Bronchial epithelial cell (primary cell): ENCODE results near the gene USH2A. TPM values are rescaled to one million over a fixed set of nuclear protein-coding genes. Genes with fewer than 3 reads are reported as not detected.

Experiments used
- DNase-seq: peaks from one replicate; pipeline ENCODE4 v3.0.0-alpha.2; 2010; ENCODE audit warnings: low read depth
- FAIRE-seq: peaks from 2 replicates; lab custom pipeline; 2011; peaks lifted over from hg19 to GRCh38; lab: Jason Lieb, UNC
- H3K27me3 ChIP-seq: 2 replicates; pipeline ENCODE4 v1.5.1; 2011; ENCODE audit warnings: low read length; ENCODE audit not compliant: control insufficient read depth, insufficient read depth
- H3K36me3 ChIP-seq: 2 replicates; pipeline ENCODE4 v1.5.1; 2011; ENCODE audit warnings: low read length; ENCODE audit not compliant: control insufficient read depth, insufficient read depth
- H3K4me3 ChIP-seq: 2 replicates; pipeline ENCODE4 v1.5.1; 2011; ENCODE audit warnings: mild to moderate bottlenecking, low read depth, low read length, control low read depth
- total RNA-seq: library from RNA; depleted of rRNA; stranded (reverse); fragments of >200 nt; gene quantifications from 2 replicates; pipeline ENCODE4 v1.2.1, GENCODE V29; 2014
- TF ChIP-seq, protein P1 (sequence below): IDR thresholded peaks from 2 replicates; pipeline ENCODE4 v1.5.1; 2011; ENCODE audit warnings: mild to moderate bottlenecking, moderate library complexity, low read length, control low read depth, inconsistent platforms; ENCODE audit not compliant: insufficient read depth, severe bottlenecking

USH2A gene
- total RNA-seq, 1 donor from 2014 or later, result not detected

DNA sequence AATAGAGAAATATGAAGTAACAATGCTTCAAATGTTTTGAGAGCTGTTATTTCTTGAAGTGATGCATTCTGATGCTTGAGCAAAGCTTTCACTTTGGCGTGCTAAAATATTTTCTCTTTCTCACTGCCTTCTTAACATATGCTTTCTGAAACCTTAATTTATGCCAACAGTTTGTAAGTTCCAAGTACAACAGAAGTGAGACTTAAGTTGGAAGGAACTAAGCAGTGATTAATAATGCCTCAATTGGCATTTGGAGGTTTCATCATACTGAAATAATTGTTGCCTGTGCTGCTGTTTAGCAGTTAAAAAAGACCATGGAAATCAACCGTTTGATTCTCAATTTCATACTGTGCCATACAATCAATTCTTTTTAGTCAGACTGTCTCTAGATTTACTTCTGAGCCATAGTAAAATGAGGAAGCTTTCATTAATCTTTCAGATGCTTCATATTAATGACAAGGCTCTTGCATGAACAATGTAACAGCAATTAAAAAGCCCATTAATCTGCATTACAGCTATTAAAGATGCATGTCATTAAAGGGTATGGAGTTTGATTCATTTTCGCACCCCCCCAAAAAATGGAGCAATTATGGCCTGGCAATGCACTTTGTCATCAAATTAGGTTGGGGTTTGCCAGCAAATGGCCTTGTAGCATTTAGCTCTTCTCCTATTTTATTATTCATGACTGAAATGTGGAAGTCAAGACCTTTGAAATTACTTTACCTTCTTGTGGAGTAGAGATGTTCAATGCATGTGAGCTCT, 375.3 kb downstream of the USH2A start:
- no peak for FAIRE-seq
- H3K27me3 ChIP-seq, result no peaks in the 10 kb centered on the region
- H3K4me3 ChIP-seq, result no peak overlapping the region
- TF ChIP-seq, protein P1, sequence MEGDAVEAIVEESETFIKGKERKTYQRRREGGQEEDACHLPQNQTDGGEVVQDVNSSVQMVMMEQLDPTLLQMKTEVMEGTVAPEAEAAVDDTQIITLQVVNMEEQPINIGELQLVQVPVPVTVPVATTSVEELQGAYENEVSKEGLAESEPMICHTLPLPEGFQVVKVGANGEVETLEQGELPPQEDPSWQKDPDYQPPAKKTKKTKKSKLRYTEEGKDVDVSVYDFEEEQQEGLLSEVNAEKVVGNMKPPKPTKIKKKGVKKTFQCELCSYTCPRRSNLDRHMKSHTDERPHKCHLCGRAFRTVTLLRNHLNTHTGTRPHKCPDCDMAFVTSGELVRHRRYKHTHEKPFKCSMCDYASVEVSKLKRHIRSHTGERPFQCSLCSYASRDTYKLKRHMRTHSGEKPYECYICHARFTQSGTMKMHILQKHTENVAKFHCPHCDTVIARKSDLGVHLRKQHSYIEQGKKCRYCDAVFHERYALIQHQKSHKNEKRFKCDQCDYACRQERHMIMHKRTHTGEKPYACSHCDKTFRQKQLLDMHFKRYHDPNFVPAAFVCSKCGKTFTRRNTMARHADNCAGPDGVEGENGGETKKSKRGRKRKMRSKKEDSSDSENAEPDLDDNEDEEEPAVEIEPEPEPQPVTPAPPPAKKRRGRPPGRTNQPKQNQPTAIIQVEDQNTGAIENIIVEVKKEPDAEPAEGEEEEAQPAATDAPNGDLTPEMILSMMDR, result no peak
- DNase-seq, result no peak
- no peaks in the 10 kb centered on the region for H3K36me3 ChIP-seq

DNA sequence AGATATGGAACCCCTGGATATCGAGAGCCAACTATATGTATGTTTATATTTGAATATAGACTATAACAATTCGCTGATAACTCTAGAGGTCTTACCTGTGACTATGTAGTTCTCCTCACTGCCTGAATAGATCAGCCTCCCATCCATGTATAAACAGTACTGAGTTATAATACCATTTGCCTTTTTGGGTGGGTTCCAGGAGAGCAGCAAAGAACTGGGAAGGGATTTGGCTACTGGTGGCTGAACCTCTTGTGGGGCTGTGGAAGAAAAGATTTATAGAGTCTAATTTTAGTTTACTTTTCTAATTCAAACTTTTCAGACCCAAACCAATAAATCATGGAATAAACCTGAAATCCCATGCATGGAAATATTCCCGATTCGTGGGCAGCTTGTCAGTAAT, 376.9 kb downstream of the USH2A start:
- FAIRE-seq, result no peak
- no peak for DNase-seq

DNA sequence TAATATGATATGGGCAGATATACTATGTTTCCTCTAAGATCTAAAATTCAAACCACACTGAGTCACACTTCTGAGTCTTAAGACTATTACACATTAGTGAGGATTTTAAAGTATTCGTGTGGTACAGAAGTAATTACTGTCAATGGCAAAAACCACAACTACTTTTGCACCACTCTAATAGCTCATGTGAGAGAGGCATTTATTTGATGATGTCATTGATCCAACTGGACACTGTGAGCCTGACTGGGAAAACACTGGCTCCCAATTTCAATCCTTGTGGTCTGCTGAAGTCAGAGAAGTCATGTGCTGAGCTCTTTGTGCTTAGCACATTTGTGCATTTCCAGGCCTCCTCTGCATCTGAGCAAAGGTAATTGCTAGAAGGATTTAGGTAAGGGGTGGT, 377.8 kb downstream of the USH2A start:
- H3K4me3 ChIP-seq, result no peak overlapping the region
- no peak for FAIRE-seq
- no peaks in the 10 kb centered on the region for H3K27me3 ChIP-seq
- peak; percentile 75 for DNase-seq
- TF ChIP-seq, protein P1, result no peak
- no peaks in the 10 kb centered on the region for H3K36me3 ChIP-seq

More for the DNA sequence above, 376.9 kb downstream of the USH2A start:
- no peaks in the 10 kb centered on the region for H3K27me3 ChIP-seq
- TF ChIP-seq, protein P1, result no peak
- H3K36me3 ChIP-seq, result no peaks in the 10 kb centered on the region
- H3K4me3 ChIP-seq, result no peak overlapping the region

DNA sequence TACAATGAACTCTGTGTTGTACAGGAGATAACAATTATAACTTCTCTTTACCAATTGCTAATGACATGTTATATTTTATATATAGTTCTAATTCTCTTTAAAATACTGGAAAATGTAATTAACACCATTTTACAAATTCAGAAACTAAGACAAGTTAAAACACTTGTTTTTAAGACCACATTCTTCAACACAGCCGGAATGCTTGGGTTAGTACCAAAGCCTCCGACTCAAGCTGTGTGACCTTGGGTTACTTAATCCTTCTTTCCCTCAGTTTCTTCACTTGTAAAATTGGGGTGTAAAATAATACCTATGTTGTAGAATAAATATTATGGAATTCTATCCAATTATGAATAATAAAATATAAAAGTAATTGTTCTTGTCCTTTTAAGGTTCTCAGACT, 378.7 kb downstream of the USH2A start:
- FAIRE-seq (no peak), DNase-seq (no peak)
- Histone ChIP-seq H3K27me3 (no peaks in the 10 kb centered on the region), H3K4me3 (no peak overlapping the region), H3K36me3 (no peaks in the 10 kb centered on the region)
- TF ChIP-seq, protein P1, result no peak

DNA sequence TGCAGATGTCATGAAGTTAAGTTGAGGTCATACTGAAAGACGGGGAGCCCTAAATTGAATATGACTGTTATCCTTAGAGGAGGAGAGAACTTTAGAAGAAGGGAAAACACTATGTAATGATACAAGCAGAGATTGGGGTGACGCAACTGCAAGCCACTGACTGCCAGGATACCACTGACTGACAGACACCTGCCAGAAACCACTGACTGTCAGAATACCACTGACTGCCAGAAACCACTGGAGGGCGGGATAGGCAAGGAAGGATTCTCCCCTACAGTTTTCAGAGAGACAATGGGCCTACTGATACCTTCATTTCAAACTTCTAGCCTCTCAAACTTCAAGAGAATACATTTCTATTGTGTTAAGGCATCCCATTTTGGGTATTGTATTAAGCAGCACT, 388.7 kb downstream of the USH2A start:
- H3K27me3 ChIP-seq, result no peaks in the 10 kb centered on the region
- TF ChIP-seq, protein P1, result no peak
- no peak overlapping the region for H3K4me3 ChIP-seq
- no peaks in the 10 kb centered on the region for H3K36me3 ChIP-seq
- DNase-seq (no peak), FAIRE-seq (no peak)
